BLaER1 (cell line): ENCODE results near the gene NXN.

Experiments
- H3K27ac ChIP-seq: shearing (Covaris generic); formaldehyde crosslinking; 2 replicates; pipeline ENCODE4 v1.8.1; 2022
- H3K27me3 ChIP-seq: shearing (Covaris generic); formaldehyde crosslinking; 2 replicates; pipeline ENCODE4 v1.8.1; 2022
- H3K36me3 ChIP-seq: shearing (Covaris generic); formaldehyde crosslinking; 2 replicates; pipeline ENCODE4 v1.8.1; 2022
- H3K4me1 ChIP-seq: shearing (Covaris generic); formaldehyde crosslinking; 2 replicates; pipeline ENCODE4 v1.8.1; 2022
- H3K4me2 ChIP-seq: shearing (Covaris generic); formaldehyde crosslinking; 2 replicates; pipeline ENCODE4 v1.8.1; 2022
- H3K4me3 ChIP-seq: shearing (Covaris generic); formaldehyde crosslinking; 2 replicates; pipeline ENCODE4 v1.8.1; 2022
- H3K9ac ChIP-seq: shearing (Covaris generic); formaldehyde crosslinking; 2 replicates; pipeline ENCODE4 v1.8.1; 2022
- H3K9me3 ChIP-seq: shearing (Covaris generic); formaldehyde crosslinking; 2 replicates; pipeline ENCODE4 v1.8.1; 2022
- H4K20me1 ChIP-seq: shearing (Covaris generic); formaldehyde crosslinking; 2 replicates; pipeline ENCODE4 v1.8.1; 2022
- Cebpa-rat ChIP-seq: shearing (Covaris generic); IDR thresholded peaks from 2 replicates; pipeline ENCODE4 v1.8.1; 2022

Gene NXN

DNA sequence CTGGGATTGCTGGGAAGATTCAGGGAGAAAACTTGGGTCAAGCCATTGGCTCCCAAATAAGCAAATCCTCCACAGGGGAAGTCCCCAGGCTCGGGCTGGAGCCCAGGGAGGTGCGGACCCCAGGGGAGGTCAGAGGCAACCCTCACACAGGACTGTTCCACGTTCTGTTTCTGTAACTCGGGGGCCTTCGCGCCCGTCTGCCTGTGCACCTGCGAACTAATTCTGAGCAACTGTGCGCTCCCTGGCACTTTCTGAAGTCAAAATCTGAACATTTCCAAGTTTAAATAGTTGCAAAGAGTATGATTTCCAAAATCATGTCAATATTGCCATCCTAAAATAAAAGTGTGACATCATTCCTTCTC, 34.1 kb upstream of the NXN start:
- Histone ChIP-seq H3K27me3 (no peaks in the 10 kb centered on the region), H3K27ac (no peak overlapping the region), H3K36me3 (peaks cover 27% of the 10 kb centered on the region), H4K20me1 (peaks cover 8% of the 10 kb centered on the region), H3K9ac (0 out of 2 replicates have a peak overlapping the region, but pooled peaks have one; percentile 1), H3K9me3 (no peaks in the 10 kb centered on the region), H3K4me1 (peaks cover 73% of the 10 kb centered on the region), H3K4me3 (no peak overlapping the region), H3K4me2 (peak overlapping the region; percentile 55)
- no peak for TF ChIP-seq Cebpa-rat

DNA sequence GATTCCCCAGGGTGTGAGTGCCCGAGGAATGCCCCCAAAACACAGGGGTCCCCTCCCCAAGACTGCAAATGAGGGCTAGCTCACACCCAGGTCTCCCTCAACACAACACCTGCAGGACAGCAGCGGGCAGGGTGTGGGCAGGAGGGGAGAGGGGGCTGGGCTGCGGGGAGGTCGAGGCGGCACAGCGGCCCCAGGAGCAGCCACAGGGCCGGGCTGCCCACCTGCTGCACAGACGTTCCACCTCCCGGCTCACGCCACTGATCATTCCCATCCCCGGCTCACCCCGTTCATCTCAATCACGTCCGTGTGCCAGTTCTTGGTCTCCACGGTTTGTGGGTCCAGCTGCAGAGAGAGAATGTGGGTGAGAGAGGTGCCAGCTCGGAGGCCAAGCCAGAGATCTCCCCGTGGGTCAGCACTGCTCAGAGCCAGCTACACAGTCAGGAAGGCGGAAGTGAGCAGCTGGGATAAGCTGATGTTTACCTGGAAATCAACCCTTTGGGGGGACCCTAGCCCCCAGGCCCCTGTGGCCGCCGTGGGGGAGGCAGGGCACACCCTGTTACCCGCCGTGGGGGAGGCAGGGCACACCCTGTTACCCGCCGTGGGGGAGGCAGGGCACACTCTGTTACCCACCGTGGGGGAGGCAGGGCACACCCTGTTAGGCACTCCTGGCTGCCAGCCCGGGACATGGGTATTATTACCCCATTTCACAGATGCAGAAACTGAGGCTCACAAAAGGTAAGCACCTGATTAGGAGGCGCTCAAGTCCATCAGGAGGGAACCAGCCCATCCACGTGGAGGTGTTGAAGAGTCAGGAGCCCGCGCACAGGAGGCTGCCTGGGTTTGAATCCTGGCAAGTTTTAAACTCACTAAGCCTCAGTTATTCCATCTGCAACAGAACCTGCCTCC, 33.5 kb upstream of the NXN start:
- peaks cover 73% of the 10 kb centered on the region for H3K4me1 ChIP-seq

DNA sequence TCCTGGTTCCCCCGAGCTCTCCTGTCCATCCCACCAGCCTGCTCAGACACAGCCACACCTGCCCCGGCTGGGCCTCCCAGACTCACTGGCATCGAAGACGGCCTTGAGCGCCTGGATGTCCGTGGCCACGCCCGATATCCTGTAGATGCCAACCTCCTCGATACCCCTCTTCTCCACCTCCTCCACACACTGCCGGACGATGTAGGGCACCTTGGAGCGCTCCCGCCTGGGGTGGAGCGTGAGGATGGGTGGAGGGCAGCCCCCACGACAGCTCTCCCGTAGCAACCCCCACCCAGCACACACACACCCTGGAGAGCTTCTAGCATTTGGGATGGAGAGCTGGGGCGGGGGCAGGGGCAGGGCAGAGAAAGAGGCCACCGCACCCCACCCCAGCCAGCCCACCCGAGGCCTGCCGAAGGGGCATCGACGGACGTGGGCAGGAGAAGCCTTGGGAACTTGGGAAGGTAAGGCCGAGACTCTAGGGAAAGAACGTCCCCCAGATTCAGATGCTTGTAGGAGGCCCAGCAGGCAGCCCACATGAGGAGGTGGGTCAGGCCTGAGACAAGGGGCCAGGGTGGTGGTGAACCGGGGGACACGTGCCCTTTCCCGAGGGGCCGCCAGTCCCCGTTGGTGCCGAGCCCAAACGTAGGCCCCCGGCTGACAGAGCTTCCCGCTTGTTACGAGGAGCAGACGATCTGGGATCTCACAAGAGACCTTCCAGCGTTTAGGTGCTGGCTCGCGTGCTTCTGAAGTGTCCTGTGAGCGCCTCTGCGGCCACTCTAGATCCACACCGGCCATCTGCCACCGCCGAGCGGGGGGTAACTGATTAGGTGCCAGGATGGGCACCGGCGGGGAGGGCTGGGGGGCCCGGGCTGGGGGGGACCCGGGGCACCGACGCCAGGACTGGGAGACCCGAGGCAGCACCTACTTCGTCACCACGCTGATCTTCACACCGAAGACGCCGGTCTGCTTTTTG, 32.5 kb upstream of the NXN start:
- Histone ChIP-seq H3K36me3 (peaks cover 35% of the 10 kb centered on the region), H4K20me1 (peaks cover 21% of the 10 kb centered on the region), H3K27ac (no peak overlapping the region)

More for the DNA sequence above, 33.5 kb upstream of the NXN start:
- H4K20me1 ChIP-seq, result peaks cover 14% of the 10 kb centered on the region
- no peak for TF ChIP-seq Cebpa-rat
- H3K4me2 ChIP-seq, result peak overlapping the region; percentile 55
- H3K27me3 ChIP-seq, result no peaks in the 10 kb centered on the region
- H3K36me3 ChIP-seq, result peaks cover 27% of the 10 kb centered on the region
- no peaks in the 10 kb centered on the region for H3K9me3 ChIP-seq
- H3K9ac ChIP-seq, result 0 out of 2 replicates have a peak overlapping the region, but pooled peaks have one; percentile 1
- no peak overlapping the region for H3K27ac ChIP-seq
- H3K4me3 ChIP-seq, result no peak overlapping the region

DNA sequence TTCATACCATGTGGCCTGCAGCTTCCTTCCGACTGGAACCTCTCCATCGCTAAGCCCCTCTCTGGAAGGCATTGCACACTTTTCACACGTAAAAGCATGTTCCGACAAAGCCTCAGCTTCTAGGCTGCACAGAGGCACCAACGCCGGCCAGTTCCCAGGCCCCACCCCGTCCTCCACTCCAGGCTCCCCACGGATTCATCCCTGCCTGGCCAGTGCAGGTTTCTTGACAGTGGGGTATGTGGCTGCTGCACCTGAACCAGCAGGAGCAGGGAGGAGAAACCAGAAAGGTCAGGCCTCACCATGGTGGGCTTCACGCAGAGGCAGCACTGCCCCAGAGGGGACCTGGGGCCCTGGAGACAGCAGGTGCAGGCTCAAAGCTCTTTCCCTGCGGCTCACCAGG, 31.6 kb upstream of the NXN start:
- Histone ChIP-seq H3K9ac (no peak overlapping the region), H3K9me3 (no peaks in the 10 kb centered on the region), H3K4me2 (peak overlapping the region; percentile 32; the same call in 1 of the 2 replicates), H4K20me1 (peaks cover 21% of the 10 kb centered on the region), H3K4me3 (no peak overlapping the region), H3K27ac (no peak overlapping the region), H3K4me1 (peaks cover 77% of the 10 kb centered on the region), H3K36me3 (peaks cover 41% of the 10 kb centered on the region), H3K27me3 (no peaks in the 10 kb centered on the region)
- no peak for TF ChIP-seq Cebpa-rat

More for the DNA sequence above, 32.5 kb upstream of the NXN start:
- H3K4me1 ChIP-seq, result peaks cover 78% of the 10 kb centered on the region
- H3K9ac ChIP-seq, result no peak overlapping the region
- peak overlapping the region; percentile 32; the same call in 1 of the 2 replicates for H3K4me2 ChIP-seq
- no peaks in the 10 kb centered on the region for H3K9me3 ChIP-seq
- TF ChIP-seq Cebpa-rat, result no peak
- H3K27me3 ChIP-seq, result no peaks in the 10 kb centered on the region
- H3K4me3 ChIP-seq, result no peak overlapping the region

DNA sequence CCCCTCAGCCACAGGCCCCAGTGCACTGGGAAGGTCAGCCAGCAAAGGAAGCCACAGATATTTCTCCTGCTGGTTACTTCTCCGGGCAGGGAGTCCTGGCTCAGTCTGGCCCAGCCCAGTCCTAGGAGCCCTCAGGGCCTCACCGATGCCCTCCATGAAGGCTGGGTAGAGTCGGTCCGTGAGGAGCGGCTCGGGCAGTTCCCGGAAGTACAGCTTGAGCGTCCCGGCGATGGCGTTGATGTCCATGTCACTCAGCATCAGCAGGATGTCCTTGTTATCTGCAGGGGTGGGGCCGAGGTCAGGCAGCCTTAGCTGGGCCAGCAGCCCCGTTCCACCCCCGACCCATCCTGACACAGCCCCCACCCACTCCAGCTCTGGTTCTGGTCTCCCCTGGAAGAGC, 31.0 kb upstream of the NXN start:
- H3K27me3 ChIP-seq, result no peaks in the 10 kb centered on the region
- H3K9ac ChIP-seq, result no peak overlapping the region
- H4K20me1 ChIP-seq, result peaks cover 21% of the 10 kb centered on the region
- peaks cover 43% of the 10 kb centered on the region for H3K36me3 ChIP-seq
- TF ChIP-seq Cebpa-rat, result no peak
- no peak overlapping the region for H3K4me3 ChIP-seq
- H3K9me3 ChIP-seq, result no peaks in the 10 kb centered on the region
- peaks cover 81% of the 10 kb centered on the region for H3K4me1 ChIP-seq
- H3K4me2 ChIP-seq, result no peak overlapping the region
- H3K27ac ChIP-seq, result no peak overlapping the region

DNA sequence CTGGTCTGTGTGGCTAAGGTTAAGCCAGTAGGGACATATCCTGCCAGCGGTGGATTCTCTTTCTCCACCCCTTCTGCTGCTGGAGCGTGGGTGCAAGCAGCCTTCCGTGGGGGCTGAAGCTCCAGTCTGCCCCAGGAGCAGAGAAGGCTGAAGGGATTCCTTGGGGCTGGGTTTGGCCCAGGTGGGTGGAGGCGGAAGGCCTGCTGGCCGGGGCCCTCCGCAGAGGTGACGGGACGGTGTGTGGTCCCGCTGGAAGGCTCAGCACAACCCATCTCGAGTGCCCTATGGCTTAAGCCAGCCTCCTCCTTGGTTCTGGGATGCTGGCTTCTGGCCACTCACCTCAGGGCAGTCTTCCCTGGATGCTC, 30.5 kb upstream of the NXN start:
- no peak overlapping the region for H3K4me3 ChIP-seq
- peaks cover 87% of the 10 kb centered on the region for H3K4me1 ChIP-seq
- peaks cover 43% of the 10 kb centered on the region for H3K36me3 ChIP-seq
- H3K9me3 ChIP-seq, result no peaks in the 10 kb centered on the region
- no peaks in the 10 kb centered on the region for H3K27me3 ChIP-seq
- H4K20me1 ChIP-seq, result peaks cover 23% of the 10 kb centered on the region
- 0 out of 2 replicates have a peak overlapping the region, but pooled peaks have one; percentile 22 for H3K27ac ChIP-seq
- no peak for TF ChIP-seq Cebpa-rat
- no peak overlapping the region; the same call in 1 of the 2 replicates for H3K9ac ChIP-seq
- H3K4me2 ChIP-seq, result peak overlapping the region; percentile 50

DNA sequence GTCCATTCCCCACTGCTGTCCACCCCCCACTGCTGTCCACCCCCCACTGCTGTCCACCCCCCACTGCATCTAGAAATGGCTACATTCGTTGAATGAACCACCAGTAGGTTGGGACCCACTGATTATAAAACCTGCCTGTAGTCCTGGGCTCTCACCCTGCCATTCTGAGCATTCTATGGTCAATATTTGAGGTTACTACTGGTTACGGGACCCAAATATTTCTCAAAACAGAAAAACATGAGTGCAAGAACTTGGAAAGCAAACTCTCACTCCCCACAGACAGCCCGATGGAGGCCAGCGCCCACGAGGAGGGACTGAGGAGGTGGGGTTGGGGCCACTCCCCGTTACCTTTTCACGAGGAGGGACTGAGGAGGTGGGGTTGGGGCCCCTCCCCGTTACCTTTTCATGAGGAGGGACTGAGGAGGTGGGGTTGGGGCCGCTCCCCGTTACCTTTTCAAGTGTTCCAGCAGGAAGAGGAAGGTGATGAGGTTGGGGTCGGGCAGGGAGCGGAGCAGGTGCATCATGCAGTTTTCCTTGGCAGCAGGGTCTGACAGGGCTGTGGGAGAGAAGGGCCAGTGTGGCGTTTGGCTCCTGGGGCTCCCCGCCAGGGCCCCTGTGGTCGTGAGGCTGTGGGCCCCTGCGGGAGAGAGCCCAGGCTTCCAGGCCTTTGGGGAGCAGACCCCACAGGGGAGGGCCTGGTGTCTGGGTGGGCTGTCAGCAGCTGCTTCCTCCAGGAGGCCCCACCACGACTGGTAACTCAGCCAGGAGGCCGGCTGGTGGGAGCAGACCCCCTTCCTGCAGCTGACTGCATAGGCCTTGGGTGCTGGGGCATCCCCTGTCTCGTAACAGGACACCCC, 29.9 kb upstream of the NXN start:
- no peak for TF ChIP-seq Cebpa-rat
- Histone ChIP-seq H3K27ac (0 out of 2 replicates have a peak overlapping the region, but pooled peaks have one; percentile 22), H3K9me3 (no peaks in the 10 kb centered on the region), H3K4me2 (peak overlapping the region; percentile 50), H3K36me3 (peaks cover 45% of the 10 kb centered on the region), H3K27me3 (no peaks in the 10 kb centered on the region), H3K4me1 (peaks cover 93% of the 10 kb centered on the region), H3K9ac (no peak overlapping the region; the same call in 1 of the 2 replicates), H4K20me1 (peaks cover 29% of the 10 kb centered on the region), H3K4me3 (no peak overlapping the region)

DNA sequence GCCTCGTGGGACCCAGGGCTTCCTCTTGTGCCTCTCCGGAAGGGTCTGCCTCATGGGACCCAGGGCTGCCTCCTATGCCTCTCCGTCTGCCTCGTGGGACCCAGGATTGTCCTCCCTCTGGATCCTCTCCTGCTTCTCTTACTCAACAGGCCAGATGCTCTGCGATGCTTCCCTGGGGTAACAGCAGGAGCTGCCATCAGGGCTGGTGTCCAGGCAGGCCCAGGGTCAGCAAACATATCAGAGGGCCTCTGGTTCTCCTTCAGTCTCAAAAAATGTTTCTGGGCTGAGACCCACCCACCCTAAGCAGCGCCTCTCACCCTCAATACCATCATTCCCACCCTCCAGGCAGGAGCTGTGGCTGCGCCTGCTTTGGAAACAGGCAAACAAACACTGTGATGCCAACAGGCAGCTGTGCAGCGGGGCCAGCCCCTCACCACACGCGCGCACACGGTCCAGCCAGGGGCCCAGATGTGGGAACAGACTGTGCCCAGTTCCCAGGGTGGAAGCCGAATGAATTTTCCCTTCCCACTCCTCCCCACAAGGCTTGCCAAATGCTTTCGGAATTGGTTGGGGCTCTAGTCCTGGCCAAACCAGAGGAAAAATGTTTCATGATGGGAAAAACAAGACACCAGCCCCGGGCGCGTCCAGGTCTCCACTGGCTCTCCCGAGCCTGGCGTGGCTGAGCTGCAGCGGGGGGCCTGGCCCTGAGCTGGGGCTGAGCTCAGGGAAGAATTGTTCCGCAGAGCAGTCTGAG, 28.6 kb upstream of the NXN start:
- Histone ChIP-seq H3K4me2 (peak overlapping the region; percentile 78), H3K27me3 (no peaks in the 10 kb centered on the region), H3K27ac (peak overlapping the region; percentile 64), H3K36me3 (peaks cover 58% of the 10 kb centered on the region), H3K4me1 (peaks cover 93% of the 10 kb centered on the region), H3K9ac (peak overlapping the region; percentile 50; the same call in 1 of the 2 replicates), H3K4me3 (no peak overlapping the region), H4K20me1 (peaks cover 38% of the 10 kb centered on the region), H3K9me3 (no peaks in the 10 kb centered on the region)
- TF ChIP-seq Cebpa-rat, result no peak
